Nephron progenitor cell (in vitro differentiated cells): ENCODE measurements around the gene PC.
A peak's percentile ranks its signal among the peaks of the same experiment; 100 is the strongest.
"Not testable (repeated sequence)": the region's sequence is repeated elsewhere in the genome, so short reads cannot be mapped to it uniquely, and the experiment has no call there.

ENCODE experiments used
- DNase-seq: peaks from one replicate; pipeline ENCODE4 v3.0.0; 2021
- H3K27ac Mint-ChIP-seq: 2 replicates; pipeline ENCODE4 v1.8.0; 2021; ENCODE audit warnings: mild to moderate bottlenecking, moderate library complexity, mixed read lengths
- H3K27me3 Mint-ChIP-seq: 2 replicates; pipeline ENCODE4 v1.8.0; 2021; ENCODE audit warnings: mild to moderate bottlenecking, low read depth, mixed read lengths; ENCODE audit not compliant: poor library complexity
- H3K36me3 Mint-ChIP-seq: 2 replicates; pipeline ENCODE4 v1.8.0; 2021; ENCODE audit warnings: low read depth, mixed read lengths
- H3K4me1 Mint-ChIP-seq: 2 replicates; pipeline ENCODE4 v1.8.0; 2021; ENCODE audit warnings: mixed read lengths
- H3K4me3 Mint-ChIP-seq: 2 replicates; pipeline ENCODE4 v1.8.0; 2021; ENCODE audit warnings: mild to moderate bottlenecking, moderate library complexity, mixed read lengths
- H3K9me3 Mint-ChIP-seq: 2 replicates; pipeline ENCODE4 v1.8.0; 2021; ENCODE audit warnings: mild to moderate bottlenecking, moderate library complexity, mixed read lengths
- TF ChIP-seq, protein P1 (sequence below): fragments of 200-600 bp; sonication (generic); IDR thresholded peaks from 2 replicates; pipeline ENCODE4 v1.5.0; 2021; ENCODE audit warnings: antibody characterized with exemption

The PC gene

DNA sequence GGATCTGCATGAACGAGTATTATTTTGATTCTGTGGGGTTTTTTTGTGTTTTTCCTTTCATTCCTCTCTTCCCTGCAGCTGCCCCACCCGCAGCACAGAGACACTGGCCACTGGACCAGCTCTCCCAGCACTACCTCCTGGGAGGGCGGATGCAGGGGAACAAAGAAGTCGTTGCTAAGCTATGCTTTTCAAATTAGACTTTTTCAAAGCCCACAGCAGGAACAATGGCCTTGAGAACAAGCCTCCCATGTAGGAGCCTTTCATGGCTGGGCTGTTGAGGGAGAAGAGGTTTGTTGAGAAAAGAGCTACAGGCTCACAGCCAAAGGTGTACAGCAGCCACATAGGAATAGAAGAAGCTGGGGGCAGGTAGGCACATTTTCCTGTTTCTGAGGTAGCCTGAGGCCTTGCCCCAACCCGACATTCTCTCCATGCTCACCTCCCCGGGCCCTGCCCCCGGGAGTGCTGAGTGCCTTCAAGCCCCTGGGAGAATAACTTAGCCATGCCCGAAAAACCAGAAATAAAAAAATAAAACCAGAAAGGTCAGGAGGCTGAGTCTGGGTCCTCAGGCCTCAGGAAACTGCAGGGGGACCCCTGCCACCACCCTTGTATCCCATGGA, 44.2 kb upstream of the PC start:
- H3K27ac Mint-ChIP-seq: no peak overlapping the region
- TF ChIP-seq, protein P1, sequence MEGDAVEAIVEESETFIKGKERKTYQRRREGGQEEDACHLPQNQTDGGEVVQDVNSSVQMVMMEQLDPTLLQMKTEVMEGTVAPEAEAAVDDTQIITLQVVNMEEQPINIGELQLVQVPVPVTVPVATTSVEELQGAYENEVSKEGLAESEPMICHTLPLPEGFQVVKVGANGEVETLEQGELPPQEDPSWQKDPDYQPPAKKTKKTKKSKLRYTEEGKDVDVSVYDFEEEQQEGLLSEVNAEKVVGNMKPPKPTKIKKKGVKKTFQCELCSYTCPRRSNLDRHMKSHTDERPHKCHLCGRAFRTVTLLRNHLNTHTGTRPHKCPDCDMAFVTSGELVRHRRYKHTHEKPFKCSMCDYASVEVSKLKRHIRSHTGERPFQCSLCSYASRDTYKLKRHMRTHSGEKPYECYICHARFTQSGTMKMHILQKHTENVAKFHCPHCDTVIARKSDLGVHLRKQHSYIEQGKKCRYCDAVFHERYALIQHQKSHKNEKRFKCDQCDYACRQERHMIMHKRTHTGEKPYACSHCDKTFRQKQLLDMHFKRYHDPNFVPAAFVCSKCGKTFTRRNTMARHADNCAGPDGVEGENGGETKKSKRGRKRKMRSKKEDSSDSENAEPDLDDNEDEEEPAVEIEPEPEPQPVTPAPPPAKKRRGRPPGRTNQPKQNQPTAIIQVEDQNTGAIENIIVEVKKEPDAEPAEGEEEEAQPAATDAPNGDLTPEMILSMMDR: no peak
- no peak for DNase-seq
- H3K9me3 Mint-ChIP-seq: no peaks in the 10 kb centered on the region
- peaks cover 15% of the 10 kb centered on the region for H3K4me1 Mint-ChIP-seq
- peaks cover 22% of the 10 kb centered on the region for H3K27me3 Mint-ChIP-seq
- H3K4me3 Mint-ChIP-seq: no peak overlapping the region
- no peaks in the 10 kb centered on the region for H3K36me3 Mint-ChIP-seq

DNA sequence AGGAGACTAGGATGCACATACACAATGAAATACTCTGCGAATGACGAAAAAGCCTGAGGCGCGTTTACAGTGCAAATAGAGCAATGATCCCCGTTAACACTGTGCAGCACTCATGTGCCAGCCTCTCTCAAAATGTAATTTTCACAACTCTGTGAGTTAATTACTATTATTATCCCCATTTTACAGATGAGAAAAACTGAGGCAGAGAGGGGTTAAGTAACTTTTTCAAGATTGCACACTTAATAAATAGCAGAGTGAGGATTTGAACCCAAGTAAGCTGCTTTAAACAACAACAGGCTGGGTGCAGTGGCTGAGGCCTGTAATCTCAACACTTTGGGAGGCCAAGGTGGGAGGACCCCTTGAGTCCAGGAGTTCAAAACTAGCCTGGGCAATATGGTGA, 43.1 kb upstream of the PC start:
- Mint-ChIP-seq H3K9me3 (no peaks in the 10 kb centered on the region), H3K4me1 (peaks cover 17% of the 10 kb centered on the region), H3K36me3 (no peaks in the 10 kb centered on the region), H3K27me3 (peaks cover 29% of the 10 kb centered on the region), H3K4me3 (no peak overlapping the region), H3K27ac (no peak overlapping the region)
- TF ChIP-seq, protein P1: no peak
- no peak for DNase-seq

DNA sequence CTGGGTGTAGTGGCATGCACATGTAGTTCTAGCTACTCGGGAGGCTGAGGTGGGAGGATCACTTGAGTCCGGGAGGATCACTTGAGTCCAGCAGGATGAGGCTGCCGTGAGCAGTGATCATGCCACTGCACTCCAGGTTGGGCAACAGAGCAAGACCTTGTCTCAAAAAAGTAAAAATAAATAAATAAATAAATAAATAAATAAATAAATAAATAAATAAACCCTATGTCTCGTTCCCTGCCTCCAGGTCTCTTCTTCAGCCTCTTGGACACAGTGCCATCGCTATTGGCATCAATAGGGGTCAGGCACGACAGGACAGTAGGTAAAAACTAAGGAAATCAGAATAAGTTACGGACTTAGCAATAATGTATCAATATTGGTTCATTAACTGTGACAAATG, 41.4 kb upstream of the PC start:
- no peak overlapping the region for H3K27ac Mint-ChIP-seq

DNA sequence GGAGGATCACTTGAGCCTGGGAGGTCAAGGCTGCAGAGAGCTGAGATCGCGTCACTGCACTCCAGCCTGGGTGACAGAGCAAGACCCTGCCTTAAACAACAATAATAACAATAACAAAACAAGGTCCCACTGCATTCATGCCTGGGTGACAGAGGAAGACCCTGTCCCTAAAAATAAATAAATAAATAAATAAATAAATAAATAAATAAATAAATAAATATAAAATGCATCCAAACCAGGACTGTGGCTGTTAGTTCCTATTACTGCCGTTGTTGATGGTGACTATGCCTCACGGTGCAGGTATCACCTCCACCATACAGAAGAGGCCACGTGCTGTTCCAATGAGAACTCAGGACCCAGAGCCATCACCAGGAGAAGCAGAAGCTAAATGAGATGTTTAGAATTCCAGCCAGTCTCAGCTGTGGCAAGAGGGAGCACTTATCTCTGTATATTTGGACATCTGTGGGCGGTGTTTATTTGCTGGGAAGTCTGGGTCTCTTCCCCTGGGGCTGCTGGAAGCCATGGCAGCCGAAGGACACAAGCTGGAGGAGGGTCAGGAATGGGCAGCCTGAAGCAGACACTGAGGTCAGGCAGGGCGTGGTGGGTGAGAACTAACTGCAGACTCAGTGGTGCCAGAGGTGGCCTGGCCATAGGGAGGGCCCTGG, 38.6 kb upstream of the PC start:
- Mint-ChIP-seq H3K9me3 (no peaks in the 10 kb centered on the region), H3K27me3 (peaks cover 28% of the 10 kb centered on the region), H3K36me3 (no peaks in the 10 kb centered on the region), H3K4me1 (peaks cover 9% of the 10 kb centered on the region), H3K4me3 (no peak overlapping the region), H3K27ac (peak overlapping the region; percentile 18)
- DNase-seq: no peak
- TF ChIP-seq, protein P1: no peak

More for the DNA sequence above, 41.4 kb upstream of the PC start:
- no peak for DNase-seq
- TF ChIP-seq, protein P1: no peak
- peaks cover 14% of the 10 kb centered on the region for H3K4me1 Mint-ChIP-seq
- no peaks in the 10 kb centered on the region for H3K36me3 Mint-ChIP-seq
- no peaks in the 10 kb centered on the region for H3K9me3 Mint-ChIP-seq
- H3K27me3 Mint-ChIP-seq: peaks cover 29% of the 10 kb centered on the region
- H3K4me3 Mint-ChIP-seq: no peak overlapping the region

DNA sequence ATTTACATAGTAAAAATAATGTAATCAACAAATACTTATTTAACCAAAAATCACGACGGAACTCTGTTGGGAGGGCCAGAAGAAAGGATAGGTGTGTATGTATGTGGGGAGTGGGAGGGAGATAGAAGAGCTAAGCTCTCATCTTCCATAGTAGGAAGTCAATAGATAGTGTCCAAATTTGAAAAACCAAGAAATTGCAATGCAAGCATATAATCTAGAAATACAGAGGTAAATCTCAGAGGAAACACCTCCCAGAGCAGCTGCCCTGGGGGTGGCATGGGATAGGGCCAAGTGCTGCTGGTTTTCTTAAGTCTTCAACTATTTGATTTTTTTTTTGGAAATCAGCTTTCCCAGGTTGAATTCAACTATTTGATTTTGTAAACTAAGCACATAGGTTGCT, 33.9 kb upstream of the PC start:
- Mint-ChIP-seq H3K4me1 (peaks cover 20% of the 10 kb centered on the region), H3K9me3 (peaks cover 3% of the 10 kb centered on the region), H3K27me3 (peaks cover 19% of the 10 kb centered on the region), H3K36me3 (no peaks in the 10 kb centered on the region), H3K4me3 (no peak overlapping the region), H3K27ac (peak overlapping the region; percentile 38)
- TF ChIP-seq, protein P1: no peak
- no peak for DNase-seq

DNA sequence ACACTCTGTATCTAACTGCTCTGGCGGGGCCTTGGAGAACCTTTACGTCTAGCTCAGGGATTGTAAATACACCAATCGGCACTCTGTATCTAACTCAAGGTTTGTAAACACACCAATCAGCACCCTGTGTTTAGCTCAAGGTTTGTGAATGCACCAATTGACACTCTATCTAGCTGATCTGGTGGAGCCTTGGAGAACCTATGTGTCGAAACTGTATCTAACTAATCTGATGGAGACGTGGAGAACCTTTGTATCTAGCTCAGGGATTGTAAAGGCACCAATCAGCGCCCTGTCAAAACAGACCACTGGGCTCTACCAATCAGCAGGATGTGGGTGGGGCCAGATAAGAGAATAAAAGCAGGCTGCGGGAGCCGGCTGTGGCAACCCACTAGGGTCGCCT, 31.2 kb upstream of the PC start:
- H3K9me3 Mint-ChIP-seq, H3K4me3 Mint-ChIP-seq, H3K27ac Mint-ChIP-seq, H3K36me3 Mint-ChIP-seq, DNase-seq: not testable (repeated sequence)
- peaks cover 24% of the 10 kb centered on the region for H3K4me1 Mint-ChIP-seq
- H3K27me3 Mint-ChIP-seq: peaks cover 16% of the 10 kb centered on the region

DNA sequence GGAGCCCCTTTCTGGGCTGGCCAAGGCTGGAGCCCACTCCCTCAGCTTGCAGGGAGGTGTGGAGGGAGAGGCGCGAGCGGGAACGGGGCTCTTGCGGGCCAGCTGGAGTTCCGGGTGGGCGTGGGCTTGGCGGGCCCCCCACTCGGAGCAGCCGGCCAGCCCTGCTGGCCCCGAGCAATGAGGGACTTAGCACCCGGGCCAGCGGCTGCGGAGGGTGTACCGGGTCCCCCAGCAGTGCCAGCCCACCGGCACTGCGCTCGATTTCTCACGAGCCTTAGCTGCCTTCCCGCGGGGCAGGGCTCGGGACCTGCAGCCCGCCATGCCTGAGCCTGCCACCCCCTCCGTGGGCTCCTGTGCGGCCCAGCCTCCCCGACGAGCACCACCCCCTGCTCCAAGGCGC, 30.6 kb upstream of the PC start:
- Mint-ChIP-seq H3K4me1 (peaks cover 24% of the 10 kb centered on the region), H3K27me3 (peaks cover 11% of the 10 kb centered on the region)
- H3K4me3 Mint-ChIP-seq, DNase-seq, H3K36me3 Mint-ChIP-seq, H3K27ac Mint-ChIP-seq, H3K9me3 Mint-ChIP-seq: not testable (repeated sequence)
